Liver (tissue), 3 donors: ENCODE results near the gene CLK3.

Experiments used
- CTCF ChIP-seq: fragments of 150-350 bp; IDR thresholded peaks from 2 replicates; pipeline ENCODE4 v1.5.1; 2017; ENCODE audit warnings: improper control_type of control experiment, low read depth, low read length; ENCODE audit not compliant: missing input control
- FOXA1 ChIP-seq: IDR thresholded peaks from 2 replicates; pipeline ENCODE4 v1.6.1; 2016; ENCODE audit warnings: antibody characterized with exemption
- RAD21 ChIP-seq, 2 donors: IDR thresholded peaks; 2 replicates each; pipeline ENCODE4 v1.6.1; 2016; ENCODE audit warnings: antibody characterized with exemption in 2 of 2, mild to moderate bottlenecking in 2 of 2
- YY1 ChIP-seq: IDR thresholded peaks from 2 replicates; pipeline ENCODE4 v1.6.1; 2016; ENCODE audit warnings: antibody characterized with exemption, mild to moderate bottlenecking
- donor health status: healthy.
- donor health status: healthy.

GRCh38 chr15:74594455-74594854 is 21.2 kb upstream of the CLK3 start:
- TF ChIP-seq CTCF = no peak
- TF ChIP-seq FOXA1 = no peak
- no peak for TF ChIP-seq YY1
- TF ChIP-seq RAD21 (IDR thresholded peaks at IDR 0.05) = no peak
